ENCODE results near the gene NOCT. TPM values are rescaled to one million over a fixed set of nuclear protein-coding genes. Genes with fewer than 3 reads are reported as not detected.

Gene NOCT
- total RNA-seq, 6 experiments from 2014 or later, result 16.7 to 23.5 (median 18.3) TPM

DNA sequence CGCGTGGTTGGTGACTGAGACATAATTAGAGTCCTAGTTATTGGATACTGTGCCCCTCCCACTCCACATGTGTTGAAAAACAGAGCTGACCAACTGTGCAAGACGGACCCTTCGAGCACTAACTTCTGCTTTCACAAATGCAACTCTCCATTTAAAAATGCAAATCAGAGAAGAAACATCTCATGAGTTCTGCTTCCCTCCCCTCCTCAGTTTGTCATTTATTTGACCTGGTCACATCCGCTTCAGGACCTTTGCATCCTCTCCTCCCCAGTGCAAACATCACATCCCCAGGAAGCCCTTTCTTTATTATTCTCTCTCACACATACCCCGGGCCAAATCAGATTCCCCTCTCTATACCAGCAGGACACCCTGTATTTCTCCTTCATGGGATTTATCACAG is 38.1 kb upstream of the NOCT start:
- DNase-seq, result no peak
- Mint-ChIP-seq H3K4me1 (ENCODE audit: low read depth) (peaks cover 7% of the 10 kb centered on the region), H3K4me3 (no peak overlapping the region), H3K27me3 (ENCODE audit: insufficient read depth) (peaks cover 7% of the 10 kb centered on the region; the same call in 1 of the 2 replicates), H3K27ac (no peak overlapping the region), H3K36me3 (ENCODE audit: low read depth) (no peaks in the 10 kb centered on the region), H3K9me3 (no peaks in the 10 kb centered on the region)
- TF ChIP-seq, protein P1, sequence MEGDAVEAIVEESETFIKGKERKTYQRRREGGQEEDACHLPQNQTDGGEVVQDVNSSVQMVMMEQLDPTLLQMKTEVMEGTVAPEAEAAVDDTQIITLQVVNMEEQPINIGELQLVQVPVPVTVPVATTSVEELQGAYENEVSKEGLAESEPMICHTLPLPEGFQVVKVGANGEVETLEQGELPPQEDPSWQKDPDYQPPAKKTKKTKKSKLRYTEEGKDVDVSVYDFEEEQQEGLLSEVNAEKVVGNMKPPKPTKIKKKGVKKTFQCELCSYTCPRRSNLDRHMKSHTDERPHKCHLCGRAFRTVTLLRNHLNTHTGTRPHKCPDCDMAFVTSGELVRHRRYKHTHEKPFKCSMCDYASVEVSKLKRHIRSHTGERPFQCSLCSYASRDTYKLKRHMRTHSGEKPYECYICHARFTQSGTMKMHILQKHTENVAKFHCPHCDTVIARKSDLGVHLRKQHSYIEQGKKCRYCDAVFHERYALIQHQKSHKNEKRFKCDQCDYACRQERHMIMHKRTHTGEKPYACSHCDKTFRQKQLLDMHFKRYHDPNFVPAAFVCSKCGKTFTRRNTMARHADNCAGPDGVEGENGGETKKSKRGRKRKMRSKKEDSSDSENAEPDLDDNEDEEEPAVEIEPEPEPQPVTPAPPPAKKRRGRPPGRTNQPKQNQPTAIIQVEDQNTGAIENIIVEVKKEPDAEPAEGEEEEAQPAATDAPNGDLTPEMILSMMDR (IDR thresholded peaks at IDR 0.05), result no peak

DNA sequence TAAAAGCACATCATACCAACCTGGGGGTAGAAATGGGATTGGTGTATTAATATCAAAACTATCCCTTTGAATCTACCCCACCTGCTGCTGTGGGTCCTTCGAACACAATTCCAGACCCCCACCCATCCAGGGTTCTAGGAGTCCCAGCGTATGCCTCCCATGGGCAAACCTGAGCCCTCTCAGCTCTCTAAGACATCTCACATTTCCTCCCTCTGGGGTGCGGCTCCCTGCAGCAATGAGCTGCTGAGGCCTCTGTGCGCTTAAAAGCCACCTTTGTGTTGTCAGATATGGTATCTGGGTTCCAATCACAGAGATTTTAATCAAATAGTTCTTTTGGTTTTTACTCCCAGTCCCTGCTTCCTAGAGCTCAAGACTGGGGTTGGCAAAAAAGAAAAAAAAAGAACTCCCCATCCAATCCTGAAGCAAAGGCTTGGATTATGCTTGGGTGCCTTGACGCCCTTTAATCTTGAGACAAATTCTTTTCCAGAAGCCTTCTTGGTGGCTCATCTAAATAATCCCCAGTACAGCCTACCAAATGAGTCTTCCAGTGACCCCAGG is 37.5 kb upstream of the NOCT start:
- H3K4me3 Mint-ChIP-seq, result no peak overlapping the region
- H3K27me3 Mint-ChIP-seq (ENCODE audit: insufficient read depth), result peaks cover 7% of the 10 kb centered on the region
- peaks cover 7% of the 10 kb centered on the region for H3K4me1 Mint-ChIP-seq (ENCODE audit: low read depth)
- H3K9me3 Mint-ChIP-seq, result no peaks in the 10 kb centered on the region
- DNase-seq, result no peak
- no peak overlapping the region for H3K27ac Mint-ChIP-seq
- TF ChIP-seq, protein P1 (IDR thresholded peaks at IDR 0.05), result no peak
- H3K36me3 Mint-ChIP-seq (ENCODE audit: low read depth), result no peaks in the 10 kb centered on the region

DNA sequence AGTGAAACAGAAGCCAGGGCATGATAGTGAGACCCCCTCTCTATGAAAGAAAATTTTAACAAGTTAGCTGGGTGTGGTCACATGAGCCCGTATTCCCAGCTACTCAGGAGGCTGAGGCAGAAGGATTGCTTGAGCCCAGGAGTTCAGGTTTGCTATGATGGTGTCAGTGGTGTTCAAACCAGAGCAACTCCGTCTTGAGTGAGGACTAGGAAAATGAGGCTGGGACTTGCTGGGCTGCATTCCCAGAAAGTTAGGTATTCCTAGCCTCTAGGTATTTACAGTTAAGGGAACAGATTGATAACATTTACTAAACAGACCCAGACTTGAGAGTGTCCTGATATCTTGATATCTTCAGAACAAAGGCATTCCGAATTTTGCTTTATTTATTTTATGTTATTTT is 37.0 kb upstream of the NOCT start:
- no peak for DNase-seq
- H3K27ac Mint-ChIP-seq, result no peak overlapping the region
- peaks cover 5% of the 10 kb centered on the region for H3K27me3 Mint-ChIP-seq (ENCODE audit: insufficient read depth)
- peaks cover 7% of the 10 kb centered on the region for H3K4me1 Mint-ChIP-seq (ENCODE audit: low read depth)
- TF ChIP-seq, protein P1 (IDR thresholded peaks at IDR 0.05), result no peak
- H3K4me3 Mint-ChIP-seq, result no peak overlapping the region
- no peaks in the 10 kb centered on the region for H3K9me3 Mint-ChIP-seq
- H3K36me3 Mint-ChIP-seq (ENCODE audit: low read depth), result no peaks in the 10 kb centered on the region

DNA sequence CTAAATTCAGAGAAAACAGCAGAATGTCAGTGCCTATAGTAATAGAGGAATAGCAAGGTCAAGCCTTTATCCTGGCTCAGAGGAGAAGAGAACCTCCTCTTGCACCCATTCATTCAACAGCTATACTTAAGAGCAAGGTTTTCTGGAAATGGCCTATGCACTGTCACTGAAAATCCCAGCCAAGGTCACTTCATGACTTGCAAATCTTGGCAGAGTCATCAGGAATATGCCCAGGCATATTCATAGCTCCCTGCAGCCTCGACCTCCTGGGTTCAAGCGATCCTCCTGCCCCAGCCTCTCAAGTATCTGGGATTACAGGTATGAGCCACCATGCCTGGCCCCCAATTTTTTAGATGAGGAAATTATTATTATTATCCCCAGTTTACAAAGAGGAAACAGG is 35.8 kb upstream of the NOCT start:
- H3K4me1 Mint-ChIP-seq (ENCODE audit: low read depth), result peaks cover 7% of the 10 kb centered on the region
- DNase-seq, result no peak
- H3K27ac Mint-ChIP-seq, result no peak overlapping the region
- TF ChIP-seq, protein P1 (IDR thresholded peaks at IDR 0.05), result no peak
- peaks cover 5% of the 10 kb centered on the region for H3K27me3 Mint-ChIP-seq (ENCODE audit: insufficient read depth)
- H3K36me3 Mint-ChIP-seq (ENCODE audit: low read depth), result no peaks in the 10 kb centered on the region
- no peaks in the 10 kb centered on the region for H3K9me3 Mint-ChIP-seq
- H3K4me3 Mint-ChIP-seq, result no peak overlapping the region

DNA sequence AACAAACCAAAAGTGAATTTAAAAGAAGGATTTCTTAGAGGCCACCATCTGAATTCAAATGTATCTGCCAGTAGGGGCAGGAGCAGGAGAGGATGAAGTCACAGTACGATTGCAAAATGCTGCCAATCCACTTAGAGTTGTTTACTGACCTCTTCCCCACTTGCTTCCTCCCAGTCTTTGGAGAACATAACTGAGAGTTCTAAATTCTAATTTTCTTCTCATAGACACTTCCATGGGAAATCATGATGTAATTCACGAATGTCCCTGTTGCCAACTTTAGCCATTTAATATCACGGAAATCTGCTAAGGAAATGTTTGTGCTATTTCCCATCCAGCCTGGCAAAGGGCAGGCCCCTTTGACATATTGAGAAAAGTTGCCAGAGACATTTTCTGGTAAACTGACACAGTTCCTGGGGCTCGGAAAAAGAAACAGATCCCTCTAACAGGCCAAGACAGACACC is 33.6 kb upstream of the NOCT start:
- Mint-ChIP-seq H3K36me3 (ENCODE audit: low read depth) (no peaks in the 10 kb centered on the region), H3K27me3 (ENCODE audit: insufficient read depth) (peaks cover 5% of the 10 kb centered on the region), H3K27ac (no peak overlapping the region), H3K4me3 (no peak overlapping the region), H3K4me1 (ENCODE audit: low read depth) (peaks cover 7% of the 10 kb centered on the region), H3K9me3 (no peaks in the 10 kb centered on the region)
- DNase-seq, result peak; percentile 15
- TF ChIP-seq, protein P1 (IDR thresholded peaks at IDR 0.05), result peak; percentile 42; the same call in 1 of the 2 replicates
